ENCODE data around the gene NPW.

The NPW gene

GRCh38 chr16:1991948-1992703 is 27.5 kb upstream of the NPW start:
- H3K27ac ChIP-seq: no peak overlapping the region
- in situ Hi-C loops (cut with HindIII; ENCODE audit: low pct_ligation_motif_present, low sequenced_read_pairs): no loop called here
- no peak for TF ChIP-seq CTCF (IDR thresholded peaks at IDR 0.05; ENCODE audit: low read depth, low read length, missing control alignments)
- DNase-seq: peak; percentile 94
- peaks cover 8% of the 10 kb centered on the region for H3K36me3 ChIP-seq (replicated peaks)
- peak overlapping the region; percentile 35 for H3K4me3 ChIP-seq (ENCODE audit: low read depth, low read length)
- H3K27me3 ChIP-seq (replicated peaks): peaks cover 21% of the 10 kb centered on the region

DNA sequence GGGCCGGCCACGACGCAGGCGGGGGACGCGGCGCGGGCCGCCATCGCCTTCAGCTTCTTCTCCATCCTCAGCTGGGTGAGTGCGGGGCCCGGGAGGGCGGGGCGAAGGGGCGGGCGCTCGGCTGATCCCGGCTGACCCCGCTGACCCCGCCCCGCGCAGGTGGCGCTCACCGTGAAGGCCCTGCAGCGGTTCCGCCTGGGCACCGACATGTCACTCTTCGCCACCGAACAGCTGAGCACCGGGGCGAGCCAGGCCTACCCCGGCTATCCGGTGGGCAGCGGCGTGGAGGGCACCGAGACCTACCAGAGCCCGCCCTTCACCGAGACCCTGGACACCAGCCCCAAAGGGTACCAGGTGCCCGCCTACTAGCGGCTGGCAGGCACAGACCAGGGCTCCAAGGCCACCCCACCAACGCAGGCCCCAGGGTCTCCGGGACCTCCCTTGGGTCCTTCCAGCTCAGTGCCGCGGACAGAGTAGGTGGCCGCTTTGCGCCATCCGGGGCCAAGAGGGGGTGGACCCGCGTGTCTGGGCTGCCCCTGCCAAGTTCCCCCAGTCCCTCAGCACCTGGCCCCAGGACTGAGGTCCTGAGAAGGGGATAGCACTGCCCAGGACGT is 26.8 kb upstream of the NPW start:
- in situ Hi-C loops (cut with HindIII; ENCODE audit: low pct_ligation_motif_present, low sequenced_read_pairs): no loop called here
- no peak for DNase-seq
- no peak for TF ChIP-seq CTCF (IDR thresholded peaks at IDR 0.05; ENCODE audit: low read depth, low read length, missing control alignments)
- Histone ChIP-seq H3K27me3 (replicated peaks) (peaks cover 21% of the 10 kb centered on the region), H3K36me3 (replicated peaks) (peaks cover 13% of the 10 kb centered on the region), H3K27ac (no peak overlapping the region), H3K4me3 (ENCODE audit: low read depth, low read length) (no peak overlapping the region)

- peaks cover 20% of the 10 kb centered on the region for H3K27me3 ChIP-seq (replicated peaks)
- TF ChIP-seq CTCF (IDR thresholded peaks at IDR 0.05; ENCODE audit: low read depth, low read length, missing control alignments): no peak
- no peak overlapping the region for H3K4me3 ChIP-seq (ENCODE audit: low read depth, low read length)
- H3K27ac ChIP-seq: no peak overlapping the region
- peaks cover 22% of the 10 kb centered on the region for H3K36me3 ChIP-seq (replicated peaks)
- in situ Hi-C loops (cut with HindIII; ENCODE audit: low pct_ligation_motif_present, low sequenced_read_pairs): no loop called here
- no peak for DNase-seq
These were observed 25.9 kb upstream of the NPW start for GRCh38 chr16:1993731-1994131.

DNA sequence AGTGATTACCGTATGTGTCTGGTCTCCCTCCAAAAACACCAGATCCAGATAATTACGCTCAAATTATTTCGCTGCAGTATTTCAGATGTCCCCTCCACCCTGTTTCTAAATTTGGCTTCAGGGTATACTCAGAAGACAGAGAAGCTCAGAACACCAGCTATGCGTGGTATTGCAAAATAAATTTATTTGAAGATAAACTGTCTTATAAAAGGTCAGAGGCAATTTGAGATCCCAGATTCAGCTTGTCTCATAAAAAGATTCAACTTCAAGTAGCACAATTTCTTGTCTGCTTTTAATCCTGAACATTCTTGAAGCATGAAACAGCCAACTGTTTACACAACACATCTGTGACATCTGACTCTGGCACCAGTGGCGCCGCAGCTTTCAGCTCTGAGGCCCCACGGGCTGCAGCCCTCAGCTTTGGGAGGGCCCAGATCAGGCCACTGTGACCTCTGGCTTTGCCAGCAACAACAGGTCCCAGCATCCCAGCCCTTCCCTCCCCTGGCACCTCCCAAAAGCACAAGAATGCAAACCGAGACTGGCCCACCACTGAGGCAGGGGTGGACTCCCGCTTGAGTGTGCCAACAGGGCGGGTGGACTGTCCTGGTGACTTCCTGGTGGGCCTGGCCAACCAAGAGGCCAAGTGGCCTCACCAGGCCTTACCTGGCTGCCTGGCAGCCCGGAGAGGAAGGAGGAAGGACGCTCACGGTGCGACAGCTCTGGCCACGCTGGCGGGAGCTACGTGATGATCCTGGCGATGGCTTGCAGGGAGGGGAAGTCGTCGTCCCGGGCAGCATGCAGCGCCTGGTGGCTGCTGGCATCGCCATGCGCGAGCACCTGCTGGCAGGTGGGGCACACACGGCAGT is 21.9 kb upstream of the NPW start:
- Histone ChIP-seq H3K27ac (no peak overlapping the region), H3K27me3 (replicated peaks) (no peaks in the 10 kb centered on the region), H3K36me3 (replicated peaks) (peaks cover 60% of the 10 kb centered on the region), H3K4me3 (ENCODE audit: low read depth, low read length) (no peak overlapping the region)
- DNase-seq: no peak
- in situ Hi-C loops (cut with HindIII; ENCODE audit: low pct_ligation_motif_present, low sequenced_read_pairs): no loop called here
- TF ChIP-seq CTCF (IDR thresholded peaks at IDR 0.05; ENCODE audit: low read depth, low read length, missing control alignments): no peak

DNA sequence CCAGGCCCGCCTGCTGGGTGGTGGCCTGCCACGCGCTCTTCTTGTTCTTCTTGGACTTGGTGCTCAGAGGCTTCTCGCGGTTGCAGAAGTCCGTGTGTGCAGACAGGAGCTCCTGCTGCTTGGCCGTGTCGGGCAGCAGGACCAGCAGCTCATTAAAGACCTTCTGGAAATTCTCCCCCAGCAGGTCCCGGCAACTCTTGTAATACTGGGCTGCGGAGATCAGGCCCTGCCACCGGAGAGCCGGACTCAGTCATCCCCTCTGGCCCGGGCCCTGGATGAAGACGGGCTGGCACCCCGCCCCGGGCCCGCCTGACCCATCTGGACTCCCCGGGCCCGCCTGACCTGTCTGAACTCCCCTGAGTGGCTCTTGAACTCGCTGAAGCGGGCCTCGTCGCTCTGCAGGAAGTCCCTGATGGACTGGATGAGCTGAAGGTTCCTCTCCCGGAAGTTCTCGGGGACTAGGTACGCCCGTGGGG is 21.2 kb upstream of the NPW start:
- H3K27ac ChIP-seq: no peak overlapping the region
- H3K36me3 ChIP-seq (replicated peaks): peaks cover 67% of the 10 kb centered on the region
- no peak for TF ChIP-seq CTCF (IDR thresholded peaks at IDR 0.05; ENCODE audit: low read depth, low read length, missing control alignments)
- H3K4me3 ChIP-seq (ENCODE audit: low read depth, low read length): no peak overlapping the region
- no peak for DNase-seq
- in situ Hi-C loops (cut with HindIII; ENCODE audit: low pct_ligation_motif_present, low sequenced_read_pairs): no loop called here
- H3K27me3 ChIP-seq (replicated peaks): no peaks in the 10 kb centered on the region

Measured in brain microvascular endothelial cell (primary cell).